GM12873 (cell line): ENCODE results near the gene GAB1.

Source experiments
- CTCF ChIP-seq: IDR thresholded peaks from 2 replicates; pipeline ENCODE4 v1.5.1; 2012; ENCODE audit warnings: low read depth, mild to moderate bottlenecking, moderate library complexity, low read length, control low read depth; ENCODE audit not compliant: insufficient read depth; ENCODE audit errors: missing control alignments

Gene GAB1

GRCh38 chr4:143360838-143361625 lies 24.4 kb downstream of the GAB1 start:
- no peak for TF ChIP-seq CTCF

- TF ChIP-seq CTCF = no peak
Measured at GRCh38 chr4:143362349-143363046, 25.8 kb downstream of the GAB1 start.

- no peak for TF ChIP-seq CTCF
Measured at GRCh38 chr4:143363332-143363731, 26.7 kb downstream of the GAB1 start.

GRCh38 chr4:143364063-143364462 lies 27.4 kb downstream of the GAB1 start:
- TF ChIP-seq CTCF = no peak

GRCh38 chr4:143367863-143368262 lies 31.2 kb downstream of the GAB1 start:
- no peak for TF ChIP-seq CTCF

- no peak for TF ChIP-seq CTCF
Measured at GRCh38 chr4:143369552-143369951, 32.9 kb downstream of the GAB1 start.

- no peak for TF ChIP-seq CTCF
Measured at GRCh38 chr4:143372093-143372915, 35.6 kb downstream of the GAB1 start.
